CD14-positive monocyte (primary cell): ENCODE data around the gene ARHGAP10. TPM values are rescaled to one million over a fixed set of nuclear protein-coding genes. Genes with fewer than 3 reads are reported as not detected.

Source experiments
- DNase-seq, 3 donors: peaks; one replicate each; pipeline ENCODE4 v3.0.0-alpha.2; 2011 to 2022
- H2AFZ ChIP-seq: 2 replicates; pipeline ENCODE4 v1.6.0; 2012; ENCODE audit warnings: mild to moderate bottlenecking, low read depth, low read length, inconsistent platforms; ENCODE audit not compliant: insufficient read depth, poor library complexity, severe bottlenecking
- H3K27ac ChIP-seq, 2 donors: 1 replicate in 1 of 2; 2 replicates in 1 of 2; pipeline ENCODE4 v1.5.1; 2012 to 2013; ENCODE audit warnings: low read length in 2 of 2, control low read depth in 1 of 2, inconsistent platforms in 1 of 2, low read depth in 1 of 2, mild to moderate bottlenecking in 1 of 2
- H3K27me3 ChIP-seq, 2 donors: one replicate each; pipeline versions ENCODE4 v1.6.0 to v1.6.1; 2011 to 2013; ENCODE audit warnings: low read length in 2 of 2; ENCODE audit not compliant: control insufficient read depth in 2 of 2, insufficient read depth in 2 of 2
- H3K36me3 ChIP-seq, 2 donors: replicated peaks in 1 of 2; 1 replicate in 1 of 2; 2 replicates in 1 of 2; pipeline versions ENCODE4 v1.5.1 to v1.6.1; 2012 to 2013; ENCODE audit warnings: low read length in 2 of 2, control low read depth in 1 of 2, inconsistent platforms in 1 of 2, mild to moderate bottlenecking in 1 of 2; ENCODE audit not compliant: insufficient read depth in 2 of 2, control insufficient read depth in 1 of 2
- H3K4me1 ChIP-seq, 2 donors: 1 replicate in 1 of 2; 2 replicates in 1 of 2; pipeline versions ENCODE4 v1.5.1 to v1.6.1; 2012 to 2013; ENCODE audit warnings: low read length in 2 of 2, control low read depth in 1 of 2, inconsistent platforms in 1 of 2, mild to moderate bottlenecking in 1 of 2, moderate library complexity in 1 of 2; ENCODE audit not compliant: insufficient read depth in 2 of 2, control insufficient read depth in 1 of 2
- H3K4me2 ChIP-seq: replicated peaks from 2 replicates; pipeline ENCODE3; 2012; ENCODE audit warnings: low read length, moderate library complexity, mild to moderate bottlenecking; ENCODE audit not compliant: poor library complexity, severe bottlenecking; ENCODE audit errors: extremely low read depth
- H3K4me3 ChIP-seq, 3 experiments: fragments of 200-600 bp in 1 of 3; sonication (generic) in 1 of 3; replicated peaks in 1 of 3; 1 replicate in 2 of 3; 2 replicates in 1 of 3; pipeline ENCODE4 v1.5.1; 2011 to 2013; ENCODE audit warnings: low read length in 3 of 3, mild to moderate bottlenecking in 3 of 3, control low read depth in 2 of 3, low read depth in 2 of 3, inconsistent platforms in 1 of 3, moderate library complexity in 1 of 3
- H3K79me2 ChIP-seq: 2 replicates; pipeline ENCODE4 v1.6.0; 2012; ENCODE audit warnings: mild to moderate bottlenecking, control low read depth, inconsistent platforms, low read length, moderate library complexity; ENCODE audit not compliant: insufficient read depth
- H3K9ac ChIP-seq: 2 replicates; pipeline ENCODE4 v1.6.0; 2017; ENCODE audit warnings: low read length, mild to moderate bottlenecking; ENCODE audit not compliant: insufficient read depth, poor library complexity, severe bottlenecking
- H3K9me3 ChIP-seq, 2 donors: replicated peaks in 1 of 2; 1 replicate in 1 of 2; 2 replicates in 1 of 2; pipeline versions ENCODE4 v1.5.1 to v1.6.1; 2012 to 2013; ENCODE audit warnings: low read length in 2 of 2, control low read depth in 1 of 2; ENCODE audit not compliant: control insufficient read depth in 1 of 2, insufficient read depth in 1 of 2
- H4K20me1 ChIP-seq: 2 replicates; pipeline ENCODE4 v1.6.0; 2012; ENCODE audit warnings: mild to moderate bottlenecking, low read length, control low read depth, moderate library complexity; ENCODE audit not compliant: insufficient read depth
- H3K27ac Mint-ChIP-seq, 7 donors: one replicate each; pipeline ENCODE4 v1.8.0; 2020; ENCODE audit warnings: mild to moderate bottlenecking in 7 of 7, mixed read lengths in 7 of 7, moderate library complexity in 6 of 7, inconsistent platforms in 2 of 7
- H3K27me3 Mint-ChIP-seq, 3 donors: one replicate each; pipeline ENCODE4 v1.8.0; 2021 to 2022; ENCODE audit warnings: low read depth in 3 of 3, mild to moderate bottlenecking in 3 of 3, mixed read lengths in 3 of 3, moderate library complexity in 3 of 3, inconsistent platforms in 1 of 3
- H3K36me3 Mint-ChIP-seq, 2 donors: one replicate each; pipeline ENCODE4 v1.8.0; 2020; ENCODE audit warnings: mixed read lengths in 2 of 2, inconsistent platforms in 1 of 2, mild to moderate bottlenecking in 1 of 2
- H3K4me1 Mint-ChIP-seq: one replicate; pipeline ENCODE4 v1.8.0; 2020; ENCODE audit warnings: mild to moderate bottlenecking, mixed read lengths
- H3K4me3 Mint-ChIP-seq, 2 donors: one replicate each; pipeline ENCODE4 v1.8.0; 2020; ENCODE audit warnings: mild to moderate bottlenecking in 2 of 2, mixed read lengths in 2 of 2, moderate library complexity in 1 of 2
- H3K9me3 Mint-ChIP-seq, 7 donors: one replicate each; pipeline ENCODE4 v1.8.0; 2020 to 2022; ENCODE audit warnings: mixed read lengths in 7 of 7, mild to moderate bottlenecking in 6 of 7, moderate library complexity in 6 of 7, inconsistent platforms in 2 of 7
- WGBS: methylation state at CpG from one replicate; pipeline ENCODE4 v1.1.5; 2013; ENCODE audit warnings: missing lambda C conversion rate; ENCODE audit not compliant: insufficient coverage; 5-methylcytosine and 5-hydroxymethylcytosine counted together
- intact Hi-C, 2 donors: fragments of 100-400 bp; cut with micrococcal nuclease; formaldehyde crosslinking; loops; one replicate each; pipeline versions ENCODE4 v1.15.0 to v1.15.1; 2023
- polyA plus RNA-seq, 3 donors: library from polyadenylated mRNA; depleted of rRNA in 1 of 3; unstranded in 2 of 3; stranded (reverse) in 1 of 3; fragments of 300-500 nt in 2 of 3; fragments of >200 nt in 1 of 3; fragmentation: Illumina TruSeq in 2 of 3; gene quantifications; 1 replicate in 2 of 3; 2 replicates in 1 of 3; pipeline ENCODE4 v1.2.3, GENCODE V29; 2012 to 2021
- TF ChIP-seq, protein P1 (sequence below): fragments of 200-600 bp; IDR thresholded peaks from one replicate; pipeline ENCODE4 v1.8.0; 2022; ENCODE audit warnings: antibody characterized with exemption, mild to moderate bottlenecking

Gene ARHGAP10
- polyA plus RNA-seq, 3 donors: 1.7 to 4.3 (median 3.0) TPM

DNA sequence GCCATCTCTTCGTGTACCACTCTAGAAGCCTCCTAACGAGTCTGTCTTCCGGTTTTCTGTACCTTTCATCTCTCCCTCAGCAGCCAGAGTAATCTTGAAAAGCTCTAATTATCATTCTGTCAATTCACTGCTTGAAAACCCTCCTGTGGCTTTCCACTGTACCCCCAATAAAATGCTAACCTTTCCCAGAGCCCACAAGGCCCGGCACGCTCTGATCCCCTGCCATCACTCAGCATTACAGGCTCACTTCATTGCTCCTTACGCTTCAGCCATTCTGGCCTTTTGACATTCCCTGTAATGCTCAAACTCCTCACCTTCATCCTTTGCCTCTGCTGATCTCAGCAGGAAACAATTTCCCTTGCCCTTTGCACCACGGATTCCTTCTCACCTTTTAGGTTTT lies 112.9 kb downstream of the ARHGAP10 start:
- H3K9me3 Mint-ChIP-seq: peaks cover 0 to 3% (median 1%) of the 10 kb centered on the region in 7 donors
- H3K36me3 Mint-ChIP-seq: peaks cover 1 to 16% of the 10 kb centered on the region in 2 donors
- Histone ChIP-seq H3K79me2 (no peaks in the 10 kb centered on the region), H3K27ac (no peak overlapping the region), H3K9me3 (peaks cover 0 to 1% of the 10 kb centered on the region in 2 donors), H3K9ac (no peak overlapping the region), H2AFZ (no peak overlapping the region), H3K4me2 (no peak overlapping the region), H3K4me3 (no peak overlapping the region), H4K20me1 (no peaks in the 10 kb centered on the region), H3K4me1 (peaks cover 6 to 14% of the 10 kb centered on the region in 2 donors), H3K27me3 (no peaks in the 10 kb centered on the region), H3K36me3 (peaks cover 0 to 12% of the 10 kb centered on the region in 2 donors)
- H3K27ac Mint-ChIP-seq: no peak overlapping the region
- peaks cover 10% of the 10 kb centered on the region for H3K4me1 Mint-ChIP-seq
- H3K27me3 Mint-ChIP-seq: no peaks in the 10 kb centered on the region
- intact Hi-C loops: no loop called here
- TF ChIP-seq, protein P1, sequence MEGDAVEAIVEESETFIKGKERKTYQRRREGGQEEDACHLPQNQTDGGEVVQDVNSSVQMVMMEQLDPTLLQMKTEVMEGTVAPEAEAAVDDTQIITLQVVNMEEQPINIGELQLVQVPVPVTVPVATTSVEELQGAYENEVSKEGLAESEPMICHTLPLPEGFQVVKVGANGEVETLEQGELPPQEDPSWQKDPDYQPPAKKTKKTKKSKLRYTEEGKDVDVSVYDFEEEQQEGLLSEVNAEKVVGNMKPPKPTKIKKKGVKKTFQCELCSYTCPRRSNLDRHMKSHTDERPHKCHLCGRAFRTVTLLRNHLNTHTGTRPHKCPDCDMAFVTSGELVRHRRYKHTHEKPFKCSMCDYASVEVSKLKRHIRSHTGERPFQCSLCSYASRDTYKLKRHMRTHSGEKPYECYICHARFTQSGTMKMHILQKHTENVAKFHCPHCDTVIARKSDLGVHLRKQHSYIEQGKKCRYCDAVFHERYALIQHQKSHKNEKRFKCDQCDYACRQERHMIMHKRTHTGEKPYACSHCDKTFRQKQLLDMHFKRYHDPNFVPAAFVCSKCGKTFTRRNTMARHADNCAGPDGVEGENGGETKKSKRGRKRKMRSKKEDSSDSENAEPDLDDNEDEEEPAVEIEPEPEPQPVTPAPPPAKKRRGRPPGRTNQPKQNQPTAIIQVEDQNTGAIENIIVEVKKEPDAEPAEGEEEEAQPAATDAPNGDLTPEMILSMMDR: no peak
- no peak overlapping the region for H3K4me3 Mint-ChIP-seq
- WGBS: 90% methylated on average over 7 of the region's 7 CpGs
- no peak for DNase-seq

DNA sequence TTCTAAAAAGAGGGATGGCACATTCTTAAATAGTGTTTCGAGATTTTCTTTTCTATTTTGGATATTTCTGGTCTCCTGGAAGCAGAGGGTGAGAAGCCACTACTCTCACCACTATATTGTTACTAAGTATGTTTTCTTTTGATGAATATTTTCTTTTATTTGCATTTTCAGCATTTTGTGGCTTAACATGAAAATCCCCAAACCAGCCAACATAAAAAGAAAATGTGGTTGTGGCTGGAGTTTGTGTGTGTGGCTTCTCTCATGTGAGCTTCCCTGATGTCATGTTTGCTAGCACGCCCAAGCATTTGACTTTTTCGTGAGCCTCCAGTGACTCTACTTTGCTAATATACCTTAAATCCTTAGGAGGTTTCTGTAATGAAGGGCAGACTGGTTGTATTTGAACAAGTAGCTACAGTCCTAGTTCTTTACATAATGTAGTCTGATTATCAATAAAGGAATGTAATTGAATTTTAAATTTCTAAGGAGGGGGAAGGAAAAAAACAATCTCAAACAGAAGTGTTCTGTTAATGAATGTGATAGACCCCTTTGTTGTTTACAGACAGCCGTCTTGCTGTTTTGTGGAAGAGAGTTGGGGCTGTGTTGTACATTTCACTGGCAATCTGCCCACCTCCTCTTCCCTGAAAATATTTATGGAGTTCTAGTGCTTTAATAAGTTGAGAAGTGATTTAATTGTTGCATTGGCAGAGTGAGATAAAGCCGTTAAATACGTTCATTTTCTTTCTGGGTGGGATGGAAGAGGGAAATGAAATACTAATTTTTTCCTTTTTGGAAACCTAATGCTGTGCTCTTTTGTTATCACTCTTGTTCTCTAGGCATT lies 114.6 kb downstream of the ARHGAP10 start:
- Histone ChIP-seq H3K4me1 (peaks cover 0 to 4% of the 10 kb centered on the region in 2 donors), H3K27me3 (no peaks in the 10 kb centered on the region), H3K79me2 (no peaks in the 10 kb centered on the region), H2AFZ (no peak overlapping the region), H3K4me3 (no peak overlapping the region), H3K27ac (no peak overlapping the region), H3K9me3 (peaks cover 0 to 2% of the 10 kb centered on the region in 2 donors), H3K9ac (no peak overlapping the region), H4K20me1 (no peaks in the 10 kb centered on the region), H3K4me2 (no peak overlapping the region), H3K36me3 (peaks cover 0 to 23% of the 10 kb centered on the region in 2 donors)
- Mint-ChIP-seq H3K9me3 (peaks cover 0 to 7% (median 6%) of the 10 kb centered on the region in 7 donors), H3K27me3 (no peaks in the 10 kb centered on the region), H3K4me3 (no peak overlapping the region), H3K4me1 (peaks cover 3% of the 10 kb centered on the region), H3K27ac (no peak overlapping the region), H3K36me3 (peaks cover 4 to 23% of the 10 kb centered on the region in 2 donors)
- DNase-seq: no peak
- 100% methylated on average over 2 of the region's 6 CpGs for WGBS
- intact Hi-C loops: no loop called here
- TF ChIP-seq, protein P1: no peak
